ENCODE results near the gene NRP1.

The NRP1 gene

DNA sequence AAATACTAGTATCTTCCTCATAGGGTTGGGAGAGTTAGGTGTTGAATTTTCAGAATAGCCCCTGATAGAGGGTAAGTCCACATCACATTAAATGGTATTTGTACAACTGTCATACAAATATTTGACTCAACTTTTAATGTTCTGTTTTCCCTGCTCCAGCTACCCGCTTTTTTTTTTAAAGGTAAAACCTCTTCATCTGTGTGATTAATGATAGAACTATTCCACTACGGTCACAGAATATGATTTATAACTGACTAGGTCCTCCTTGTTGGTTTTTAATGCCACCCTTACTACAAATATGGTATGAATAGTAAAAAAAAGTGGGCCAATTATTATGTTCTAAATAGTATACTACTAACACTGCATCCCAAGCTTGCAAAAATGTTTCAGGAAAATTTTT is 15.6 kb upstream of the NRP1 start:
- no peak overlapping the region for H3K4me3 ChIP-seq (ENCODE audit: low read depth in 1 of 2, low read length in 1 of 2)
- no peaks in the 10 kb centered on the region for H3K4me1 ChIP-seq (ENCODE audit: control insufficient read depth in 1 of 2, insufficient read depth in 1 of 2, low read depth in 1 of 2, low read length in 1 of 2)
- no peaks in the 10 kb centered on the region for H3K9me3 ChIP-seq
- TF ChIP-seq, protein P1, sequence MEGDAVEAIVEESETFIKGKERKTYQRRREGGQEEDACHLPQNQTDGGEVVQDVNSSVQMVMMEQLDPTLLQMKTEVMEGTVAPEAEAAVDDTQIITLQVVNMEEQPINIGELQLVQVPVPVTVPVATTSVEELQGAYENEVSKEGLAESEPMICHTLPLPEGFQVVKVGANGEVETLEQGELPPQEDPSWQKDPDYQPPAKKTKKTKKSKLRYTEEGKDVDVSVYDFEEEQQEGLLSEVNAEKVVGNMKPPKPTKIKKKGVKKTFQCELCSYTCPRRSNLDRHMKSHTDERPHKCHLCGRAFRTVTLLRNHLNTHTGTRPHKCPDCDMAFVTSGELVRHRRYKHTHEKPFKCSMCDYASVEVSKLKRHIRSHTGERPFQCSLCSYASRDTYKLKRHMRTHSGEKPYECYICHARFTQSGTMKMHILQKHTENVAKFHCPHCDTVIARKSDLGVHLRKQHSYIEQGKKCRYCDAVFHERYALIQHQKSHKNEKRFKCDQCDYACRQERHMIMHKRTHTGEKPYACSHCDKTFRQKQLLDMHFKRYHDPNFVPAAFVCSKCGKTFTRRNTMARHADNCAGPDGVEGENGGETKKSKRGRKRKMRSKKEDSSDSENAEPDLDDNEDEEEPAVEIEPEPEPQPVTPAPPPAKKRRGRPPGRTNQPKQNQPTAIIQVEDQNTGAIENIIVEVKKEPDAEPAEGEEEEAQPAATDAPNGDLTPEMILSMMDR (IDR thresholded peaks at IDR 0.05): no peak
- no peaks in the 10 kb centered on the region for H3K27me3 ChIP-seq
- H3K36me3 ChIP-seq: no peaks in the 10 kb centered on the region
- no peak overlapping the region for H3K27ac ChIP-seq

DNA sequence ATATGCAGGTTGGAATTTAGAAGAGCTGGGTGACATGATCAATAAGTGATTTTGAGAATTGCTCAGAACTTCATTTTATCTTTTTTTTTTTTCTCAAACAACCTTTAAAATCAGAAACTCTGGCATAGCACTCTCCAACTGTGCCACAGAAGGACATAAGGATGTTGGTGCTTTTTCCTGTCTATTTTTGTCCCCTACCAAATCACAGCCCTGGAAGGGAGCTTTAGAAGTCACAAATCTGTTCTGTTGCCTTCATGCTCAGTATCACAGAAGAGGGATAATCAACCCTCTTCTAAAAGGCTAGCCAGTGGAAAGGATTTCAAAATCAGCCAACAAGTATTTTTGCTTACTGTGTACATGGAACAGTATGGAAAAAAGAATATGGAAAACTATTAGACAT is 14.8 kb upstream of the NRP1 start:
- Histone ChIP-seq H3K36me3 (no peaks in the 10 kb centered on the region), H3K27ac (no peak overlapping the region), H3K4me3 (ENCODE audit: low read depth in 1 of 2, low read length in 1 of 2) (no peak overlapping the region), H3K9me3 (no peaks in the 10 kb centered on the region), H3K4me1 (ENCODE audit: control insufficient read depth in 1 of 2, insufficient read depth in 1 of 2, low read depth in 1 of 2, low read length in 1 of 2) (no peaks in the 10 kb centered on the region), H3K27me3 (no peaks in the 10 kb centered on the region)
- TF ChIP-seq, protein P1 (IDR thresholded peaks at IDR 0.05): no peak

DNA sequence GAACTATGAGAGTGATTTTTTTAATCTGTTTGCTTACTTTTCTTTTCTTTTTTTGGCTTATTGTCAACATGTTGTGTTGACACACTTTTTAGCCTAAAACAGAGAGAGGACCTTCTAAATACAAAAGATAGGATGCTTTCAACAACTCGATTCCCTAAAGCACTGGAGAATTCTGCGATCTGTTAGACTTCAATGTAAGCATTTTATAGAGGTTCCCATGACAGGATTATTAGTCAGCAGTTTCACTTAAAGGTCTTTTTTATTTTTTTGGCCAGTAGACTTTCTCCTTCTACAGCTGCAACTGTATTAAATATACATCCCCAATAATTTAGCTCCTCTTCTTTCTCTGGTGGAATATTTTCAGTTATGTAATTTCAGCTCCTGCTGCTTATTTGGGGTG is 12.7 kb upstream of the NRP1 start:
- H3K4me3 ChIP-seq (ENCODE audit: low read depth in 1 of 2, low read length in 1 of 2): no peak overlapping the region
- no peak overlapping the region for H3K27ac ChIP-seq
- H3K27me3 ChIP-seq: peaks cover 2% of the 10 kb centered on the region
- TF ChIP-seq, protein P1 (IDR thresholded peaks at IDR 0.05): no peak
- H3K4me1 ChIP-seq (ENCODE audit: control insufficient read depth in 1 of 2, insufficient read depth in 1 of 2, low read depth in 1 of 2, low read length in 1 of 2): no peaks in the 10 kb centered on the region
- no peaks in the 10 kb centered on the region for H3K9me3 ChIP-seq
- no peaks in the 10 kb centered on the region for H3K36me3 ChIP-seq

DNA sequence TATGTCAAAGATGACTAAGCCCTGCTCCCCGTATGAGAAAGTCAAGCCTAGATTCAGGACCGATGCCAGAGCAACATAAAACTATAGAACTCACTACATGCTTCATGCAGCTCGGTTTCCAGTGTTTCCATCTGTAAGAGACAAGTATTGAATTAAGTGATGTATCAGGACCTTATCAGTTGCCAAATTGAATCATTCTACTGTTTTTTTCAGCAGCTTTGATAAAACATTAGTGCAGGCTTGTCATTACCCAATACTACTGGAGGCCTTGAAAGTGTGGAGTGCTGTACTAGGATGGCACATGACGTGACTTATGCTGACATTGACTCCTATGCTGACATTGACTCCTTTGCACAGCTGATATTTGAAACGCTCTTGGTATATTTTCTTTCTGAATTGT is 10.8 kb upstream of the NRP1 start:
- no peak overlapping the region for H3K27ac ChIP-seq
- H3K27me3 ChIP-seq: peaks cover 6% of the 10 kb centered on the region
- H3K4me3 ChIP-seq (ENCODE audit: low read depth in 1 of 2, low read length in 1 of 2): no peak overlapping the region
- H3K36me3 ChIP-seq: no peaks in the 10 kb centered on the region
- H3K9me3 ChIP-seq: no peaks in the 10 kb centered on the region
- no peaks in the 10 kb centered on the region for H3K4me1 ChIP-seq (ENCODE audit: control insufficient read depth in 1 of 2, insufficient read depth in 1 of 2, low read depth in 1 of 2, low read length in 1 of 2)
- TF ChIP-seq, protein P1 (IDR thresholded peaks at IDR 0.05): no peak

DNA sequence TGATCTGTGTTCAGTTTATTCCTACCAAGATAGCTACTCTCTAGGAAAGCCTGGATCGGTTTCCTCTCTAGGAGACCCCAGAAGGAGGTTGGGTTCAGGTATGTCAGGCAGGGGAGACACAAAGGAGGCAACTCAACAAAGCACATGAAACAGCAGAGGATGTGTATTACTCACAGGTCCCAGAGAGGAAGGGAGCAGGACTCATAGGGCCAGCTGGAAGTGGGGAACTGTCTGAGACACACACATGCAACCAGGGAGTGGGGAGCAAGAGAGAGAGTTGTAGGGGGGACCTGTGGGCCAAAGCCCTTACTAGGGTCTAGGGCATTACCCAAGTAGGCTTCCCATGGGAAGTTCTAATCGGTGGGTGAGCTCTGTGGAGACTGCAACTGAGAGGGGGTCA is 10.2 kb upstream of the NRP1 start:
- no peaks in the 10 kb centered on the region for H3K36me3 ChIP-seq
- no peak overlapping the region for H3K27ac ChIP-seq
- peaks cover 11% of the 10 kb centered on the region for H3K27me3 ChIP-seq
- no peaks in the 10 kb centered on the region for H3K9me3 ChIP-seq
- TF ChIP-seq, protein P1 (IDR thresholded peaks at IDR 0.05): no peak
- no peak overlapping the region for H3K4me3 ChIP-seq (ENCODE audit: low read depth in 1 of 2, low read length in 1 of 2)
- no peaks in the 10 kb centered on the region for H3K4me1 ChIP-seq (ENCODE audit: control insufficient read depth in 1 of 2, insufficient read depth in 1 of 2, low read depth in 1 of 2, low read length in 1 of 2)

DNA sequence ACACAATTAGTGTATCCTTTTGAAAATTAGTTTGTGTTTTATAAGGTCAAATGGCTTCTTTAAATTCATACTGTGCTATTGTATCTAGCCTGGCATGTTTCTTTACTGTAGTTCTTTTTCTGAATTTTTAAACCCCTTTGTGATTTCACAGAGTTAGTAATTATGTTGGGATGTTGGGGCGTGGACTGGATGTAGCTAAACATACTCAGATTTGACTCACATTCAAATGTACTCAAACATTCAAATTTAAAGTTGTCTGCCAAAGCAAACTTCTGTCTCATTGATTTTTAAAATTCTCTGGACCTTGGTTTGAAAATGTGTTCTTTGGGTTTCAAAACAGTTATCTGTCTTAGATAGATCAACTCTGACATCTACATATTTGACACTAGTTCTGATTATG is 7.2 kb upstream of the NRP1 start:
- H3K27ac ChIP-seq: no peak overlapping the region
- TF ChIP-seq, protein P1 (IDR thresholded peaks at IDR 0.05): no peak
- H3K9me3 ChIP-seq: no peaks in the 10 kb centered on the region
- peaks cover 41% of the 10 kb centered on the region for H3K27me3 ChIP-seq
- no peaks in the 10 kb centered on the region for H3K4me1 ChIP-seq (ENCODE audit: control insufficient read depth in 1 of 2, insufficient read depth in 1 of 2, low read depth in 1 of 2, low read length in 1 of 2)
- H3K4me3 ChIP-seq (ENCODE audit: low read depth in 1 of 2, low read length in 1 of 2): no peak overlapping the region
- H3K36me3 ChIP-seq: no peaks in the 10 kb centered on the region

All from neutrophil (primary cell).